IMR-90 (cell line): ENCODE data around the gene ITFG1. TPM values are rescaled to one million over a fixed set of nuclear protein-coding genes. Genes with fewer than 3 reads are reported as not detected.

Source experiments
- ATAC-seq: fragments of 200-7000 bp; cut with Tn5 transposase; 2 replicates; pipeline ENCODE4 v1.9.1; 2020; ENCODE audit warnings: low read depth, mild to moderate bottlenecking, moderate library complexity
- BruUV-seq: library from RNA; stranded (reverse); fragments of 400-500 nt; replicated peaks from 2 replicates; lab custom pipeline; 2021; lab: Mats Ljungman, UMichigan
- CTCF ChIA-PET: fragments of 300-600 bp; formaldehyde crosslinking; extraction: SDS; loops from one replicate; lab custom pipeline; 2021; ENCODE audit warnings: antibody characterized with exemption; lab: Yijun Ruan, JAX
- POLR2A ChIA-PET: fragments of 300-600 bp; sonication (Branson Sonifier 250); formaldehyde crosslinking; loops from one replicate; lab custom pipeline; 2022; ENCODE audit warnings: antibody characterized with exemption; ENCODE audit not compliant: unreplicated experiment; lab: Charles Lee
- DNase-seq: peaks from one replicate; pipeline ENCODE4 v3.0.0; 2013
- H2AFZ ChIP-seq: replicated peaks from 2 replicates; pipeline ENCODE3; 2013; ENCODE audit warnings: low read length, mild to moderate bottlenecking; ENCODE audit not compliant: poor library complexity
- H2AK5ac ChIP-seq: 2 replicates; pipeline ENCODE4 v1.6.1; 2013; ENCODE audit warnings: low read depth, low read length, inconsistent platforms
- H2AK9ac ChIP-seq: replicated peaks from 2 replicates; pipeline ENCODE3; 2013; ENCODE audit warnings: mild to moderate bottlenecking, low read depth, low read length, moderate library complexity; ENCODE audit not compliant: poor library complexity
- H2BK120ac ChIP-seq: 2 replicates; pipeline ENCODE4 v1.6.1; 2013; ENCODE audit warnings: low read depth, low read length, inconsistent platforms
- H2BK15ac ChIP-seq: 3 replicates; pipeline ENCODE4 v1.6.1; 2013; ENCODE audit warnings: low read depth, low read length, inconsistent platforms
- H2BK20ac ChIP-seq: 2 replicates; pipeline ENCODE4 v1.6.1; 2013; ENCODE audit warnings: low read depth, mild to moderate bottlenecking, inconsistent platforms, low read length, moderate library complexity
- H2BK5ac ChIP-seq: 2 replicates; pipeline ENCODE4 v1.6.1; 2013; ENCODE audit warnings: mild to moderate bottlenecking, low read depth, low read length, inconsistent platforms; ENCODE audit not compliant: poor library complexity, severe bottlenecking
- H3K14ac ChIP-seq: replicated peaks from 2 replicates; pipeline ENCODE4 v1.6.1; 2013; ENCODE audit warnings: low read depth, low read length, inconsistent platforms
- H3K18ac ChIP-seq: 2 replicates; pipeline ENCODE4 v1.6.1; 2013; ENCODE audit warnings: low read depth, low read length, control low read depth
- H3K23ac ChIP-seq: 2 replicates; pipeline ENCODE4 v1.6.1; 2013; ENCODE audit warnings: low read depth, low read length, inconsistent platforms
- H3K27ac ChIP-seq: 2 replicates; pipeline ENCODE4 v1.5.1; 2013; ENCODE audit warnings: mild to moderate bottlenecking, control low read depth, low read length; ENCODE audit not compliant: insufficient read depth
- H3K27me3 ChIP-seq: 2 replicates; pipeline ENCODE4 v1.6.1; 2013; ENCODE audit warnings: low read length; ENCODE audit not compliant: control insufficient read depth, insufficient read depth
- H3K36me3 ChIP-seq: 2 replicates; pipeline ENCODE4 v1.6.1; 2013; ENCODE audit warnings: low read length, mixed read lengths; ENCODE audit not compliant: control insufficient read depth, insufficient read depth
- H3K4ac ChIP-seq: 2 replicates; pipeline ENCODE4 v1.6.1; 2013; ENCODE audit warnings: low read depth, low read length, inconsistent platforms
- H3K4me1 ChIP-seq: 2 replicates; pipeline ENCODE4 v1.6.1; 2013; ENCODE audit warnings: low read length, mixed read lengths; ENCODE audit not compliant: control insufficient read depth, insufficient read depth
- H3K4me2 ChIP-seq: 2 replicates; pipeline ENCODE4 v1.6.1; 2013; ENCODE audit warnings: low read depth, mild to moderate bottlenecking, control low read depth, low read length, moderate library complexity
- H3K4me3 ChIP-seq: 2 replicates; pipeline ENCODE4 v1.5.1; 2013; ENCODE audit warnings: low read depth, mild to moderate bottlenecking, control low read depth, low read length, moderate library complexity; ENCODE audit not compliant: insufficient read depth
- H3K56ac ChIP-seq: 2 replicates; pipeline ENCODE4 v1.6.1; 2013; ENCODE audit warnings: low read length, inconsistent platforms; ENCODE audit not compliant: insufficient read depth; ENCODE audit errors: extremely low read depth
- H3K79me1 ChIP-seq, 2 experiments: 2 replicates each; pipeline ENCODE4 v1.6.1; 2013; ENCODE audit warnings: low read length in 2 of 2, inconsistent platforms in 1 of 2, low read depth in 1 of 2
- H3K9ac ChIP-seq: 2 replicates; pipeline ENCODE4 v1.6.1; 2013; ENCODE audit warnings: low read depth, low read length, control low read depth
- H3K9me1 ChIP-seq: 2 replicates; pipeline ENCODE4 v1.6.1; 2013; ENCODE audit warnings: low read length, inconsistent platforms; ENCODE audit not compliant: insufficient read depth
- H3K9me3 ChIP-seq: 2 replicates; pipeline ENCODE4 v1.6.1; 2013; ENCODE audit warnings: low read length; ENCODE audit not compliant: control insufficient read depth, insufficient read depth
- H4K20me1 ChIP-seq: 2 replicates; pipeline ENCODE4 v1.6.1; 2013; ENCODE audit warnings: low read length, inconsistent platforms; ENCODE audit not compliant: insufficient read depth
- H4K5ac ChIP-seq: 2 replicates; pipeline ENCODE4 v1.6.1; 2013; ENCODE audit warnings: mild to moderate bottlenecking, low read depth, low read length, control low read depth
- H4K8ac ChIP-seq, 2 experiments: 2 replicates each; pipeline ENCODE4 v1.6.1; 2013; ENCODE audit warnings: low read depth in 2 of 2, low read length in 2 of 2, control low read depth in 1 of 2, inconsistent platforms in 1 of 2
- H4K91ac ChIP-seq: 2 replicates; pipeline ENCODE4 v1.6.1; 2013; ENCODE audit warnings: low read depth, low read length, inconsistent platforms; ENCODE audit not compliant: insufficient read depth
- CEBPB ChIP-seq: IDR thresholded peaks from 2 replicates; pipeline ENCODE4 v1.6.1; 2012; ENCODE audit warnings: low read depth, low read length, improper control_type of control experiment
- FOS ChIP-seq: fragments of 150-350 bp; IDR thresholded peaks from 2 replicates; pipeline ENCODE4 v1.6.1; 2016; ENCODE audit warnings: low read depth, low read length
- MAFK ChIP-seq: IDR thresholded peaks from 2 replicates; pipeline ENCODE4 v1.6.1; 2012; ENCODE audit warnings: low read depth, low read length, improper control_type of control experiment
- MAZ ChIP-seq: IDR thresholded peaks from 2 replicates; pipeline ENCODE4 v1.6.1; 2012; ENCODE audit warnings: low read depth, mild to moderate bottlenecking, low read length, improper control_type of control experiment, moderate library complexity, borderline replicate concordance
- RAD21 ChIP-seq: IDR thresholded peaks from 2 replicates; pipeline ENCODE4 v1.6.1; 2012; ENCODE audit warnings: low read length, improper control_type of control experiment
- RFX5 ChIP-seq: IDR thresholded peaks from 2 replicates; pipeline ENCODE4 v1.8.0; 2012; ENCODE audit warnings: low read depth, mild to moderate bottlenecking, low read length, moderate library complexity
- SMC3 ChIP-seq: fragments of 150-350 bp; IDR thresholded peaks from 2 replicates; pipeline ENCODE4 v1.6.1; 2016; ENCODE audit warnings: low read depth, mild to moderate bottlenecking, antibody characterized with exemption, low read length, moderate library complexity
- WGBS, 2 experiments: methylation state at CpG; one replicate each; pipeline versions ENCODE4 v1.1.5 to v1.1.7; 2013; ENCODE audit warnings: missing lambda C conversion rate in 2 of 2; ENCODE audit not compliant: insufficient read length in 1 of 2; ENCODE audit errors: extremely low coverage in 2 of 2; 5-methylcytosine and 5-hydroxymethylcytosine counted together
- dilution Hi-C: fragments of 300-500 bp; cut with HindIII; formaldehyde crosslinking; loops from one replicate; pipeline ENCODE4 v1.14.3; 2018; ENCODE audit warnings: low sequenced_read_pairs; ENCODE audit not compliant: unreplicated experiment
- in situ Hi-C: fragments of 300-500 bp; cut with MboI; formaldehyde crosslinking; loops from 3 replicates; pipeline ENCODE4 v1.14.3; 2019; ENCODE audit warnings: low sequenced_read_pairs, inconsistent platforms, mixed read lengths
- intact Hi-C: fragments of 100-400 bp; cut with micrococcal nuclease; formaldehyde crosslinking; loops from 2 replicates; pipeline ENCODE4 v1.10.0; 2022
- polyA plus RNA-seq, 3 experiments: library from polyadenylated mRNA; depleted of rRNA; stranded (reverse); fragments of >200 nt; gene quantifications; 2 replicates each; pipeline ENCODE4 v1.2.3, GENCODE V29; 2012; ENCODE audit warnings: low replicate concordance in 1 of 3
- total RNA-seq: library from RNA; depleted of rRNA; stranded (reverse); fragments of >200 nt; gene quantifications from 2 replicates; pipeline ENCODE4 v1.2.3, GENCODE V29; 2012
- TF ChIP-seq, protein P1 (sequence below): fragments of 150-350 bp; IDR thresholded peaks from 2 replicates; pipeline ENCODE4 v1.6.1; 2017; ENCODE audit warnings: mild to moderate bottlenecking, antibody characterized with exemption, low read length, low read depth

Gene ITFG1
- total and polyA plus RNA-seq, 2 of the 4 experiments (the other 2 are of a cell fraction), result 54.3 to 60.4 TPM

DNA sequence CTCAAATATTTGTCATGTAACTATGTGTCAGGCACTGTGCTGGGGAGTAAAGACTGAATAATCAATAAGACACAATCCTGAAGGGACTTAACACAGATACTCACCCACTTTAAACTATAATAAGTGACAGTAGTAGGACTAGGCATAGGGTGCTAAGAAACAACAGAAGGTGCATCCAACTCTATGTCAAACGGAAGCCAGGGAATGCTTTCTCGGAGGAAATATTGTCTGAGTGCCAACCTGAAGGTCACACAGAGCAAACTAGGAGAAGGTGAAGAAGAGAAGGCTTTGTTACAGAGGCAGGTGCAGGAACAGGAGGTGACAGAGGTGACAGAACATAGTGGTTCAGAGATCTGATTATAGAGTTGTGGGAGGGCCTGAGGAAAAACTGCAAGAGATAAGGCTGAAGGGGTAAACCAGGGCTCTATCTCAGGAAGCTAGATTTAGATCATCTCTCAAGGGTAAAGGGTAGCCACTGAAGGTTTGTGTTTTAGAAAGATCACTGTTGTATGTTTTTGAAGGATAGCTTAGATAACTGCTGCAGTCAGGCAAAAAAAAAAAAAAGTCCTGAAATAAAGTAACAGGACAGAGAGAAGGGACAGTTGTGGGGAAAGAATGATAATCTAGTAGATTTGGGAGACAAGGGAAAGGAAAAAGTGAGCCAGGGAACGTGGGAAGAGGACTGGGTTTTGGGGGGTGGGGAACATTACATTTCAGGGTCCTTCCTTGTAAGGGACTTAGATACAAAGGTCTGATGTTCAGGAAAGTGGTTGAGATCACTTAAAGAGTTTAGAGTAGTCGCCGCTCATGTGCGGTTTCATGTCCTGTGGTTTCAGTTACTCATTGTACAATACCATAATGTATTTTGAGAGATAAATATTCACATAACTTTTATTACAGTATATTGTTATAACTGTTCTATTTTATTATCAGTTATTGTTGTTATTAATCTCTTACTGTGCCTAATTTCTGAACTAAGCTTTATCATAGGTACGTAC lies 231.5 kb downstream of the ITFG1 start:
- H2BK20ac ChIP-seq, result no peak overlapping the region
- H2AFZ ChIP-seq, result no peak overlapping the region
- ChIA-PET CTCF (no interaction called here), POLR2A (interaction anchor here (0.6 kb wide), 1 partner anchor 88 kb away, joined by 8 read pairs; no protein-coding TSS in a partner anchor)
- in situ Hi-C loops, result no loop called here
- TF ChIP-seq CEBPB (no peak), SMC3 (no peak), RFX5 (no peak), RAD21 (no peak), FOS (no peak), MAZ (no peak), MAFK (no peak)
- TF ChIP-seq, protein P1, sequence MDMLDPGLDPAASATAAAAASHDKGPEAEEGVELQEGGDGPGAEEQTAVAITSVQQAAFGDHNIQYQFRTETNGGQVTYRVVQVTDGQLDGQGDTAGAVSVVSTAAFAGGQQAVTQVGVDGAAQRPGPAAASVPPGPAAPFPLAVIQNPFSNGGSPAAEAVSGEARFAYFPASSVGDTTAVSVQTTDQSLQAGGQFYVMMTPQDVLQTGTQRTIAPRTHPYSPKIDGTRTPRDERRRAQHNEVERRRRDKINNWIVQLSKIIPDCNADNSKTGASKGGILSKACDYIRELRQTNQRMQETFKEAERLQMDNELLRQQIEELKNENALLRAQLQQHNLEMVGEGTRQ, result no peak
- H3K18ac ChIP-seq, result no peak overlapping the region
- H3K27ac ChIP-seq, result no peak overlapping the region
- intact Hi-C loops, result no loop called here
- no CpG with 5 or more reads among the region's 7 CpGs for WGBS, 2 experiments
- DNase-seq, result no peak
- no peak overlapping the region for H2AK5ac ChIP-seq
- no peaks in the 10 kb centered on the region for H3K9me3 ChIP-seq
- no peaks in the 10 kb centered on the region for H4K20me1 ChIP-seq
- no peak for ATAC-seq
- H3K4me1 ChIP-seq, result no peaks in the 10 kb centered on the region
- H3K23ac ChIP-seq, result no peak overlapping the region
- no TSS peak for BruUV-seq
- no peaks in the 10 kb centered on the region for H3K27me3 ChIP-seq
- H2BK5ac ChIP-seq, result no peak overlapping the region
- dilution Hi-C loops, result no loop called here
- H4K8ac ChIP-seq, result no peak overlapping the region
- H3K36me3 ChIP-seq, result no peaks in the 10 kb centered on the region
- no peak overlapping the region for H3K9ac ChIP-seq
- no peak overlapping the region for H3K56ac ChIP-seq
- H3K4me2 ChIP-seq, result no peak overlapping the region
- no peak overlapping the region for H4K5ac ChIP-seq
- no peak overlapping the region for H2AK9ac ChIP-seq
- no peaks in the 10 kb centered on the region for H3K79me1 ChIP-seq
- no peak overlapping the region for H3K14ac ChIP-seq
- no peak overlapping the region for H2BK120ac ChIP-seq
- H3K4ac ChIP-seq, result no peak overlapping the region
- no peak overlapping the region for H3K4me3 ChIP-seq
- no peak overlapping the region for H4K91ac ChIP-seq
- H3K9me1 ChIP-seq, result no peaks in the 10 kb centered on the region
- no peak overlapping the region for H2BK15ac ChIP-seq
